Measurements from ENCODE around the gene PXYLP1. TPM values are rescaled to one million over a fixed set of nuclear protein-coding genes. Genes with fewer than 3 reads are reported as not detected.

Gene PXYLP1
- total RNA-seq, 1 donor from 2014 or later = 26.1 TPM

DNA sequence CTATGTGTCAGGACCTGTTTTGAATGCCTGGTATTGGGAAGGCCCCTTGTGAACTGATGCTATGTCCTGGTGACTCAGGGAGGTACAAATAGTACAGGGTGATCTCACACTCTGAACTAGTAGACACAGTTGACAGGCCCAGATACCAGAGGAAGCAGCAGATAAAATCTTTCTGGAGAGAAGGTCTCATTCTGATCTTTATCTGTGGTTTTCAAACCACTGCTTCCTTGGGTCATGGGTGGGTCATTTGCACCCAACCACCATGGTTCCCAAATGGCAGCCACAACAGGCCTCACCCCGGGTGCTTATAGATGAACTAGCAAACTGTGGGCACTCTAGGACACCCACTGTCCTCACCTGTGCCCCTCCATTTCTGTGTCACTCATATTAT is 43.4 kb downstream of the PXYLP1 start:
- no peaks in the 10 kb centered on the region for H3K9me3 Mint-ChIP-seq
- no peak overlapping the region for H3K4me3 Mint-ChIP-seq
- H3K4me1 Mint-ChIP-seq (ENCODE audit: unreplicated experiment) = peaks cover 8% of the 10 kb centered on the region
- TF ChIP-seq CTCF (conservative IDR thresholded peaks at IDR 0.05) = no peak
- peak overlapping the region; percentile 35 for H3K27ac Mint-ChIP-seq
- DNase-seq (ENCODE audit: extremely low spot score, unreplicated experiment) = no peak
- H3K27me3 Mint-ChIP-seq = no peaks in the 10 kb centered on the region
- H3K36me3 Mint-ChIP-seq = peaks cover 9% of the 10 kb centered on the region

- H3K27me3 Mint-ChIP-seq = no peaks in the 10 kb centered on the region
- no peak for TF ChIP-seq CTCF (conservative IDR thresholded peaks at IDR 0.05)
- no peaks in the 10 kb centered on the region for H3K9me3 Mint-ChIP-seq
- H3K4me3 Mint-ChIP-seq = no peak overlapping the region
- DNase-seq (ENCODE audit: extremely low spot score, unreplicated experiment) = no peak
- H3K27ac Mint-ChIP-seq = no peak overlapping the region
- H3K36me3 Mint-ChIP-seq = peaks cover 9% of the 10 kb centered on the region
- H3K4me1 Mint-ChIP-seq (ENCODE audit: unreplicated experiment) = peaks cover 8% of the 10 kb centered on the region
Observed at GRCh38 chr3:141275511-141275910, 43.9 kb downstream of the PXYLP1 start.

DNA sequence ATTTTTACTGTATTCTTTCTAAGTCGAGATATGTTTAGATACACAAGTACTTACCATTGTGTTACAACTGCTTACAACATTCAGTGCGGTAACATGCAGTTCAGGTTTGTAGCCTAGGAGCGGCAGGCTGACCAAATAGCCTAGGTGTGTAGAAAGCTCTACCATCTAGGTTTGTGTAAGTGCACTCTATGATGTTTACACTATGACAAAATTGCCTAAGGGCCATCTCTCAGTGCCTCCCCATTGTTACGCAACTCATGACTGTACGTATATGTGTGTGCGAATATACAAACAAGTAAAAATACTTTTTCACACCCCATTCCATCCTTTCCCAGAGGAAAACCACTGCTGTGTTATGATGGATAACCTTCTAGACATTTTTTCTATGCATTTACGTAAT is 44.3 kb downstream of the PXYLP1 start:
- no peak for TF ChIP-seq CTCF (conservative IDR thresholded peaks at IDR 0.05)
- Mint-ChIP-seq H3K4me3 (no peak overlapping the region), H3K36me3 (peaks cover 9% of the 10 kb centered on the region), H3K9me3 (no peaks in the 10 kb centered on the region), H3K4me1 (ENCODE audit: unreplicated experiment) (peaks cover 8% of the 10 kb centered on the region), H3K27me3 (no peaks in the 10 kb centered on the region), H3K27ac (no peak overlapping the region)
- DNase-seq (ENCODE audit: extremely low spot score, unreplicated experiment) = no peak

- Mint-ChIP-seq H3K36me3 (peaks cover 14% of the 10 kb centered on the region), H3K4me3 (no peak overlapping the region), H3K9me3 (no peaks in the 10 kb centered on the region), H3K27ac (no peak overlapping the region), H3K27me3 (no peaks in the 10 kb centered on the region), H3K4me1 (ENCODE audit: unreplicated experiment) (peaks cover 8% of the 10 kb centered on the region)
- no peak for TF ChIP-seq CTCF (conservative IDR thresholded peaks at IDR 0.05)
- DNase-seq (ENCODE audit: extremely low spot score, unreplicated experiment) = no peak
Observed at GRCh38 chr3:141276398-141276797, 44.8 kb downstream of the PXYLP1 start.

- no peak overlapping the region for H3K4me3 Mint-ChIP-seq
- no peaks in the 10 kb centered on the region for H3K27me3 Mint-ChIP-seq
- H3K27ac Mint-ChIP-seq = no peak overlapping the region
- TF ChIP-seq CTCF (conservative IDR thresholded peaks at IDR 0.05) = no peak
- H3K9me3 Mint-ChIP-seq = no peaks in the 10 kb centered on the region
- H3K36me3 Mint-ChIP-seq = peaks cover 21% of the 10 kb centered on the region
- H3K4me1 Mint-ChIP-seq (ENCODE audit: unreplicated experiment) = peaks cover 8% of the 10 kb centered on the region
- DNase-seq (ENCODE audit: extremely low spot score, unreplicated experiment) = no peak
Observed at GRCh38 chr3:141277451-141277850, 45.8 kb downstream of the PXYLP1 start.

Data from type B pancreatic cell (in vitro differentiated cells).